GM18519 (cell line): ENCODE measurements around the gene FPGS.

Source experiments
- ATAC-seq: cut with Tn5 transposase; IDR thresholded peaks from one replicate; pipeline ENCODE4 v1.9.1; 2021; ENCODE audit warnings: mild to moderate bottlenecking, moderate library complexity; ENCODE audit not compliant: unreplicated experiment, low FRiP score

FPGS gene

DNA sequence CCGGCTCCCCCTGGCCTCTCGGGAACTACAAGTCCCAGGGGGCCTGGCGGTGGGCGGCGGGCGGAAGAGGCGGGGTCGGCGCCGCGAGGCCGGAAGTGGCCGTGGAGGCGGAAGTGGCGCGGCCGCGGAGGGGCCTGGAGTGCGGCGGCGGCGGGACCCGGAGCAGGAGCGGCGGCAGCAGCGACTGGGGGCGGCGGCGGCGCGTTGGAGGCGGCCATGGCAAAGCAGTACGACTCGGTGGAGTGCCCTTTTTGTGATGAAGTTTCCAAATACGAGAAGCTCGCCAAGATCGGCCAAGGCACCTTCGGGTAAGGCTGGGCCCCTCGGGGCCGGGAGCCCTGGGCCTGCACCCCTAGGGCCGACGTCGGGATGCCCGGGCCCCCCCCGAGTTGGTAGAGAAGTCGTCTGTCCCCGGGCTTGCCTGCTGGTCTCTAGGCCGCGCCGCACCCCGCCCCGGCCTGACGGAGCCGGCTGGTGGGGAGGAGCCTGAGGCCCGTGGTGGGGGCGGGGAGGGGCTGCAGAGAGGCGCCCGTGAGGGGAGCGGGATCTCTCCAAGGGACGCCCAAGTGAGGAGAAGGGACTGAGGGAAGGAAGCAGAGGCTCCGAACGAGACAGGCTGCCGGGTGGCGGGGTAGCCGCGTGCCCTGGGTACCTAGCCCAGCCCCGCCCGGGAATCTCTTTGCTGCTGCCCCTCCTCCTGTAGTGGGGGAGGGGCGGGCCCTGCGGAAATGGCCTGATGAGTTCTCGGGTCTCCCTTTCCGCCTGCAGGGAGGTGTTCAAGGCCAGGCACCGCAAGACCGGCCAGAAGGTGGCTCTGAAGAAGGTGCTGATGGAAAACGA, 16.5 kb upstream of the FPGS start, which contains the start of gene CDK9:
Gene CDK9, plus strand, starts transcription at position 102 of the 840 bp plus-strand sequence. Its CDS starts 115 bp downstream, at position 217.
- ATAC-seq: peak; percentile 43

DNA sequence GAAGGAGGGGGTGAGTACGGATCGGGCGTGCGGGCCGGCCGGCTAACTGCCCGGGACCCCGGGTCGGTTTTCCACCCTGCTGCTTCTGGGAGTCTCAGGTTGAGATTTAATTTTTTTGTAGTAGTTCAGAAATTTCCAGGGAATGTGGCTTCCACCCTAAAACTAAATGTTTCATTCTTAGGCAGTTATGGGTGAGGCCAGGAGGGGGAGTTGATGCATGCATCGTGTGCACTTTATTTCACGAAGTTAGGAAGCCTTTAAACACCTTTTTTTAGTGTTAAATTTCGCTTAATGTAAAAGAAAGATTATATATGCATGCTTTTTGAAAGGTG, 15.9 kb upstream of the FPGS start:
- no peak for ATAC-seq

DNA sequence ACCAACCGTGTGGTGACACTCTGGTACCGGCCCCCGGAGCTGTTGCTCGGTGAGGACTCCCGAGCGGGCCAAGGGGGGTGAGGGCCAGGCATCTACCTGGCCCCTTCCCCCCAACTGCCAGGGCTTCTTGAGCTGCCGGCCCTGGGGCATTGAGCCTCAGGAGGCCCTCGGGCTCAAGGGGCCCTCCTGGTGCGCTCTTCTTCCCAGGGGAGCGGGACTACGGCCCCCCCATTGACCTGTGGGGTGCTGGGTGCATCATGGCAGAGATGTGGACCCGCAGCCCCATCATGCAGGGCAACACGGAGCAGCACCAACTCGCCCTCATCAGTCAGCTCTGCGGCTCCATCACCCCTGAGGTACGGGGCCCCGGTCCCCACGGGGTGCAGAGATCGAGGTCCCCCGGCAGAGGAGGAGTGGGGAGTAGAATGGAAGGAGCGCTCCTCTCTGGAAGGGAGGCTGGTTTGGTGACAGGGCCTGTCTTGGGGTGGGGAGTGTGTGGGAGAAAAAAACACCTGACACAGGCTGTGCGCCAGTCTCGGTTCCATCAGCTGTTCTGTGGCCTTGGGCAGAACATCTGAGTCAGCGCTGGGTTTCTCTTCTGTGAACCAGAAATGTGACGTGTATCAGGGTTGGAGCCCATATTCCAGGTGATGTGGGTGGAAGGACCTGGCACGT, 14.2 kb upstream of the FPGS start:
- no peak for ATAC-seq

DNA sequence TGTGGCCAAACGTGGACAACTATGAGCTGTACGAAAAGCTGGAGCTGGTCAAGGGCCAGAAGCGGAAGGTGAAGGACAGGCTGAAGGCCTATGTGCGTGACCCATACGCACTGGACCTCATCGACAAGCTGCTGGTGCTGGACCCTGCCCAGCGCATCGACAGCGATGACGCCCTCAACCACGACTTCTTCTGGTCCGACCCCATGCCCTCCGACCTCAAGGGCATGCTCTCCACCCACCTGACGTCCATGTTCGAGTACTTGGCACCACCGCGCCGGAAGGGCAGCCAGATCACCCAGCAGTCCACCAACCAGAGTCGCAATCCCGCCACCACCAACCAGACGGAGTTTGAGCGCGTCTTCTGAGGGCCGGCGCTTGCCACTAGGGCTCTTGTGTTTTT, 13.5 kb upstream of the FPGS start:
- no peak for ATAC-seq

DNA sequence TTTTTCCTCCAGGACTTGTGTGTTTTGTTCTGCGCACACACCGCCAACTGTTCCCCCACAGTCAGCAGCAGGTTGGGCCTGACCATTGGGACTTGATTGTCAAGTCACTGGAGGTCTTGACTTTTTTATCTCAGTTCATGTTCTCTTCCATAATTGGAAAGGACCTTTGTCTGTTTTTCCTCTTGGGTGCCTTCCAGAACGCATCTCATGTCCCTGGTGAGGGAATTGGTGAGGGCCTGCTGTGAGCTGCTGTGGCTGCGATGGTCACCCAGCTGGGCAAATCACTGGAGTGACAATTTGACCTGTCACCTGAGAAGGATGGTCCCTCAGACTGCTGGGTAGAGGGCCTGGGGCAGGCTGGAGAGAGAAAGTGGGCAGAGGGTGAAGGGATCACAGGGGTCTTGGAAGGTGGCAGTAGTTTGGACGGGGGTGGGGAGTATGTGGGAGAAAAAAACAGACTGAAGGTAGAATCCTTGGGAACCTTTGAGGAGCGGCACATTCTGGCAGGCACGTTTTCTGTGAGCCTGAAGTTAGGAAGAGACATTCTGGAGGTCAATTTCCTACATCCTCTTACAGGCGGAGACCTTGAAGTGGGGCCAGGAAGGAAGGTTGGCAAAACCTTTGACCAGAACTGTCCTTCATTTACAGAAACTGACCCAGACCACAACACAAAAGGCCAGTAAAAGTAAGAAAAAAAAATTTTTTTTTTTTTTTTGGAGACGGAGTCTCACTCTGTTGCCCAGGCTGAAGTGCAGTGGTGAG, 12.4 kb upstream of the FPGS start:
- ATAC-seq: no peak

DNA sequence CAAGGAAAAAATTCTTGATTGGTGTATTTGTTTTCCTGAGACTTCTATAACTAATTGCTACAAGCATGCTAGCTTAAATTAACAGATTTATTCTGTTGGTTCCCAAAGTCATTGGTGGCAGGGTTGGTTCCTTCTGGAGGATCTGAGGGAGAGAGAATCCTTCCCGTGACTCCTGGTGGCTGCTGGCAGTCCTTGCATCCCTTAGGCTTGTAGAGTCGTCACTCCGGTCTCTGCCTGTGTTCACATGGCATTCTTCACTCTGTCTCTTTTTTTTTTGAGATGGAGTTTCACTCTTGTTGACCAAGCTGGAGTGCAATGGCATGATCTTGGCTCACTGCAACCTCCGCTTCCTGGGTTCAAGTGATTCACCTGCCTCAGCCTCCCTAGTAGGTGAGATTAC, 11.6 kb upstream of the FPGS start:
- no peak for ATAC-seq

DNA sequence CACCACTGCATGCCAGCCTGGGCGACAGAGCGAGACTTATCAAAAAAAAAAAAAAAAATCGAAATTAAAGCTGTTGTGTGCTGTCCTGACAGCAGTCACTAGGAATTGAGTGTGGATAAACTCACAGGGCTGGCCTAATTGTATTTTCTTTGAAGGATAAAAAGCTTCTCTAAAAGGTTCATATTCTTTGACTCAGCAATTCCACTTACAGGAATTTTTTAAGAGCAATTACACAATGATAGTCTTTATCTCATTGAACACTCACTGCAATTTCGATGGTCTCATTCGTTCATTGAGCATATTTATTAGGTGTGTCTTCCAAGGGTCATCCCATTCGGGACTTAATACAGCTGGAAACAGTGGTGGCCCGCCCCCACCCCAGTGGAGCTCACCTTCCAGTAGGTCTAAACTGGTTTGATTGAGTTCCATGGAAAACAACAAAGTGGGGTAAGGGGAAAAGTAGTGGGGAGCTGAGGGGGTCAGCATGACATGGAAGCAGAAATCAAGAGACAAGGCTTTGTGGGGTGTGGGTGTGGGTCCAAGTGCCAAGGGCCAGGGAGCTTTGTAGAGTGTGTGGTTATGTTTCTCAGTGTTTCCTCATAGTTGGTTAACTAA, 10.2 kb upstream of the FPGS start:
- ATAC-seq: no peak

DNA sequence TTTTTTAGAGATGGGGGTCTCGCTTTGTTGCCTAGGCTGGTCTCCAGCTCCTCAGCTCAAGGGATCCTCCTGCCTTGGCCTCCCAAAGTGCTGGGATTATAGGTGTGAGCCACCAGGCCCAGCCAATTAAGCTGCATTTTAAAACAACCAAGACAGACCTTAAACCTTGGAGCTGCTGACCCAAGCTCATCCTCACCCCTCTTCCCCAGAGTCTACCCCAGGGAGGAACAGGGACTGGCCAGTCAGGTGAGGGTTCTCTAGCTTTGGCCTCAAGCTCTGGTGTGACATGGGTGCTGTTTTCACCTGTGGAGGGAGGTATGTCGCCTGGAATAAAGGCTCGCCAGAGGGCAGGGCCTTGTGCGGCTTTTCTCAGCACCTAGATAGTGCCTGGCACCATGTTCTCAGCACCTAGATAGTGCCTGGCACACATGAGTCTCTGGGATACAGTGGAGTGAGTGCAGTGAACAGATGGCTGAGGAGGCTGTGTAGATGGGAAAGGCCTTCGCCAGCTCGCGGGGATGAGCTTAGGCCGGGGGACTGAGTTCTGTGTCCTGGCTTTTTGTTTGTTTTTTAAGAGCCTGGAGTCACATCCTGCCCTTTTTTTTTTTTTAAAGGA, 9.5 kb upstream of the FPGS start:
- no peak for ATAC-seq

DNA sequence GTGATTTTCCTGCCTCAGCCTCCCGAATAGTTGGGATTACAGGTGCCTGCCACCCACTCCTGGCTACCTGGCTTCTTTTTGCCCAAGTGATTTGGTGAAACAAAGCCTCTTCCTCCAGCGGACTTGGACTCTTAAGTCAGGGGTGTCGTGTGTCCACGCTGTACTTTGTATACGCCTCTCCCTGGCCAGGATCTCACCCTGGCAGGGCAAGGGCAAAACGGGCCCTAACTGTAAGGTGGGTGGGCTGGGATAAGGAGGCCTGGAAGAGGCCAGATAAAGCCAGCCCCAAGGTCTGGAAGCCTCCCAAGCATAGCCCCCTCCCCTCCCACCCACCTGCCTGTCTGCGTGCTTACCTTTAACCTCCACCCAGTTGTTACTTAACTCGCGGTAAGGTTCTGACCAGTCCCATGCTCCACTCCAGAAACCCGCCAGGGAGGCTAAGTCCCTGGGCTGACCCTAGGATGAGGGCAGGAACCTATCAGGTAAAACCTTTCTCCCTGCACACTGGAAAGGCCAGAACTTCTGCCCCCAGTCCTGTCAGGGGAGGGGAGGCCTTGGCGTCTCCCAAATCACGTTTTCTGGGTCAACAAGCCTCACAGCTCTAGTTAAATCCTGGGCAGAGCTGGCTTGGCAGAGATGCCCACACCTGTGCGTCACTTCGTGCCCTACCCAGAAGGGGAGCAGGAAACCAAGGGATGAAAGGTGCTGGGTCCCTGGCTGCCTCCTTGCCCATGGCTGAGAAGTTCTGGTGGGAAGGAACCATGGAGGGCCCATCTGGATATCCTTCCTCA, 8.5 kb upstream of the FPGS start:
- ATAC-seq: no peak

DNA sequence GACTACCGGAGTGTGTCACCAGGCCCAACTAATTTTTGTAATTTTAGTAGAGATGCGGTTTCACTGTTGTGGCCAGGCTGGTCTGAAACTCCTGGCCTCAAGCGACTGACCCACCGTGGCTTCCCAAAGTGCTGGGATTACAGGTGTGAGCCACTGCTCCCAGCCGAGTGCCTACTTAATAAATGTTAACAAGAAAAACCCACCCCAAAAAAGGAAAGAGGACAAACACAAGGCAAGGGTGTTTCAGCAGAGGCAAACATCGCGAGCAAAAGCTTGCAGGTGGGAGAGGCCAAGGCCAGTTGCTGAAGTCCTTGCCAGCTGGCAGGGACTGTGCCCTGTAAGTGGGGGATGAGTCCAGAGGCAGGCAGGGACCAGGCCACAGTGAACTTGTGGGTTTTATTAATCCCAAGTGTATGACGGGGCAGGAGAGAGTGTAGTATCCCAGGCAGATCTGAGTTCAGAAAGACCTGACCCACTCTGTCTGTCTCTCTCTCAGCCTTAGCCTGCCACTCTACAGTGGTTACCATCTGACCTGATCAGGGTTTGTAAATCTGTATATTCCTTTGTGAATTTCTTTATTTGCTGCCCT, 6.4 kb upstream of the FPGS start:
- no peak for ATAC-seq

DNA sequence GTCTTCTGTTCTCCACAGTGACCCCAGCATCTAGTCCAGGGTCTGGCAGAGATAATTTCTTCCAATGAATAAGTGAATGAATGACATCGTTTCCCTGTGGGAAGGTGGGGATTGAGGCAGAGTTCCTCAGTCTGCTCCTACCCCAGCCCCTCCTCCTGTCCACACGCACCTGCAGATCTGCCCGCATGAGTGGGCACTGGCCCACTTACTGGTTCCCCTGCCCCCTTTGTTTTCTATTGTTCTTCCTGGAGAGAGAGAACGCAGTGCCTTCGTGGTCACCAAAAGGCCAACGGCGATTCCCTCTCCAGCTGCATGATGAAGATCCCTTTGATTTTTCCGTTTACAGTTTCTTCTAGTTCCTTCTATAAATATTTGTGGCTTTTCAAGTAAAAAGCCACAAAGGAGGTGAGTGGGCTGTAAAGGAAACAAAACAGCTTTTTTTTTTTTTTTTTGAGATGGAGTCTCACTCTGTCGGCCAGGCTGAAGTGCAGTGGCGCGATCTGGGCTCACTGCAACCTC, 5.8 kb upstream of the FPGS start:
- ATAC-seq: no peak

DNA sequence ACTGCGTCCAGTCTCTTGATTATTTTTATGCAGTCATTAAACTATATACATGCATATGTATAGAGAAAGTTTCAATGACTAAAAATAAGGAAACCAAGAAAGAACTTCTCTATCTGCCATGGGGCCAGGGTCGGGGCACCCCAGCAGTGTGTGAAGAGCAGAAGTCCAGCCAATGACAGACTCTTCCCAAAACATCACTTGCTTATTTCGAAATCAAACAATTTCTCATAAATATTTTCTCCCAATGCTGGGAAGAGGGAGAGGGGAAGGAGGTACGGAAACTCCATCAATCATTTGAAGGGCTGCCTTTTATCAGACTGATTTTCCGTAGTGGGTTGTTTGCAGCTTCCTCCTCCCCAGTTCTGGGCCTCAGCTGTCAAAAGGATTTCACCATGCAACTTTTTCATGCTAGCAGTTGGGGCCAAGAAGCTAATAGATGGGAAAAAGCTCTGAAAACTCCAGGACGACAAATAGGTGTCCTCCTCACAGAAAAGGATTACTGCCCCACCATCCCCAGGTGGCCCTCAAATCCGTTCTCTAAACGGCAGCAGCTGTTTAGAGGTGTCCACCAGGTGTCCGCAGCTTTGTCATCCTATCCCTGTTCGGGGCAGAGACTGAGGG, 617 bp upstream of the FPGS start:
- ATAC-seq: no peak

DNA sequence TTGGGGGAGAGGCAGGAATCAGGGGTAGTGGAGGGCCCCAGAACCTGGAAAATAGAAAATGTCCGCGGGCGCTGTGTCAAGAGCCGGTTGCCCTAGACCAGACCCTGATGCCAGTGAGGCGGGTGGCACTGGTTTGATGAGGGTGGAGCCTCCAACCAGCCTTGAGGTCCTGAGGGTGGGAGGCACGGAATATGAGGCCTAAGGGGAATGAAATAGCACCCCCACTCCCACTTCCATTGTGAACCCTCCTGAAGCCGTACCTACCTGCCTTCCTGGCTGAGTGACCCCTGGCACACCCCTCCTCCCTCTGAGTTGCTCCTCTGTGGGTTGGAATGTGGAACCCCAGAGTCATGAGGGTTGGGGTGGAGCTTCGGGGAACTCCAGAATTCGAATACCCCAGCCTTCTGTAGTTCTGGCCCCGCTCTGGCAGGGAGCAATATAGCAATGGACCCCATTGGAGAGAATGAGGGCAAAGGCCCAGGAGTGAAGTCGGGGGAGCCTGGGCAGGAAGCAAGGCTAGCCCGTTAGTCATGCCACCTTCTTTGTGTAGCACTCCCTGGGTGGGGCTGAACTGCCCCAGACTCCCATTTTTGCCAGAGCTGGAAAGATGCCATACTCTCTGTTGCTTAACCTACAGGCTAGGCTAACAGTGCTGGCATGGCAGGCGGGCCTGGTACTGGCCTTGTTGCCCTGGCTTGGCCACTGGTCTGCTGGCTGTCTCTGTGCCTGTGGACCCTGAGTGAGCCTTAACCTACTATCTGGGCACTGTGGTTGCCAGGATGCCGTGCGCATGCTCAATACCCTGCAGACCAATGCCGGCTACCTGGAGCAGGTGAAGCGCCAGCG, 1.0 kb downstream of the FPGS start:
- ATAC-seq: no peak

DNA sequence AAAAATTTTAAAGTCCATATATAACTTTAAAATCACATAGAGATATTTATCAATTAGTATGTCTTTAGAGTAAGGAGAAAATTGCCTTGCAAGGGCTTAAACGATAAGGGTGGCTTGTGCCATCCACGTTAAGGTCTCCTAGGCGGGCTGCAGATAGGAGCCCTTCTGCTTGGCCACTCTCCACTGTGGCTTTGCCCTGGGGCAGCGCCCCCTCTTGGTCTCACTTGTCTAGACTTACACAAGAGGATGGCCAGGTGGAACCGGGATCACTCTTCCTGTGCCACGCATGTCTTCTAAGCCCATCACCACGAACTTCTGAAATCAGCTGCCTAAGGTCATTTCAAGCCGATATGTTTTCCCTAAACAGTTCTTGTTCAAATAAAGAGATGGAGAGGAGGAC, 2.9 kb downstream of the FPGS start:
- ATAC-seq: no peak

DNA sequence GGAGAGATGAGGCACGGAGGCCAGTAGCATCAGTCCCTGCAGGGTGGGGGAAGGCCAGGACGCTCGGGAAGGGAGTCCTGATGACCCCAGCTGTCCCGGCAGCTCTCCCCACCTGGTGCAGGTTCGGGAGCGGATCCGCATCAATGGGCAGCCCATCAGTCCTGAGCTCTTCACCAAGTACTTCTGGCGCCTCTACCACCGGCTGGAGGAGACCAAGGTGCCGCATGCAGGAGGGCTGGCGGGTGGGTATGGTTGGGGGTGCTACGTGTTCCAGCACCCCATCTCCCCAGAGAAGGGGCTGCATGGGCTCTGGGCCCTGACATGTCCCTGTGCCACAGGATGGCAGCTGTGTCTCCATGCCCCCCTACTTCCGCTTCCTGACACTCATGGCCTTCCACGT, 4.2 kb downstream of the FPGS start:
- ATAC-seq: no peak

DNA sequence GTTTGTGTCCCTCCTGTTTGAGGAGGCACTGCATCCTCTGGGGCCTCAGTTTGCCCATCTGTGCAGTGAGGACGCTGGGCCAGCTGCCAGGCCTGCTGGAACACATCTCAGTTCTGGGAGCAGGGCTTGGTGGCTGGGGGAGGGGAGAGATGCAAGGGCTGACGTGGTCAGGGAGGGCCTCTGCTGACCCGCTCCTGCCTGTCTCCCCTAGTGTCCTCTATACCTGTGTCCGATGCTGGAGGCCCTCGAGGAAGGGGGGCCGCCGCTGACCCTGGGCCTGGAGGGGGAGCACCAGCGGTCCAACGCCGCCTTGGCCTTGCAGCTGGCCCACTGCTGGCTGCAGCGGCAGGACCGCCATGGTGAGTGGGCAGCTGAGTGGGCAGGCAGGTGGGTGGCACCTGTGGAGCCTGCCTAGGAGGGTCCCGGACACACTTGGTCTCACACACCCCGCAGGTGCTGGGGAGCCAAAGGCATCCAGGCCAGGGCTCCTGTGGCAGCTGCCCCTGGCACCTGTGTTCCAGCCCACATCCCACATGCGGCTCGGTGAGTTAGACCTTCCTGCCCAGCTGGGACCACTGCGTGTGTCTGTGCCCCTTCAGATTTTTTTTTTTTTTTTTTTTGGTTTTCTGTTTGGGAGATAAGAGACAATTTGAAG, 5.8 kb downstream of the FPGS start:
- ATAC-seq: no peak

DNA sequence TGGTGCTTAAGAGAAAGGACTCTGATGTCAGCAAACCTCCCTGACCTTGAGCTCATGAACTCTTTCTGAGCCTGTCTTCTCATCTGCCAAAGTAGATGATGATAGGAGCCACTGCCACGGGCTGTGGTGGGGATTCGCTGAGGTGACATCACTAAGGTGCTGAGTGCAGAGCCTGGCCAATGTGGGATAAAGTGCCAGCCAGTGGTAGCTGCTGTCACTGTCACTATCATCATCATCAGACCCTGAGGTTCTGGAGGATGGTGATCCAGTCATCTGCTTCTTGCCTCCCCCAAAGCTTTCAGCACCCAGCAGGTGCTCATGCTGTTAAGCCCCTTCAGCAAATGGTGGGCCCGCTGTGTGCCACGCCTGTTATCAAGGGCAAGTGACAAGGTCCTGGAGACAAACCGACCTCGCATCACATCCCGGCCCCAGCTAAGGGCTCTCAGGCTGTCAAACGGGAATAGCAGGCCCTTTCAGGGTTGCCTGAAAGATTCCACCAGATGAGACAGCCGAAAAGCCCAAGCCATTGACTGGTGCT, 6.4 kb downstream of the FPGS start:
- no peak for ATAC-seq
